Measurements from ENCODE around the gene SH2B2.

Gene SH2B2

GRCh38 chr7:102251531-102252365 lies 34.9 kb upstream of the SH2B2 start:
- TF ChIP-seq CTCF (IDR thresholded peaks at IDR 0.05; ENCODE audit: low read depth, low read length, missing control alignments) = no peak
- in situ Hi-C loops (cut with HindIII; ENCODE audit: low sequenced_read_pairs) = no loop called here
- DNase-seq (ENCODE audit: low read depth) = no peak
- H3K4me3 ChIP-seq (ENCODE audit: low read depth, low read length) = no peak overlapping the region

- no peak for TF ChIP-seq CTCF (IDR thresholded peaks at IDR 0.05; ENCODE audit: low read depth, low read length, missing control alignments)
- in situ Hi-C loops (cut with HindIII; ENCODE audit: low sequenced_read_pairs) = no loop called here
- no peak overlapping the region for H3K4me3 ChIP-seq (ENCODE audit: low read depth, low read length)
- DNase-seq (ENCODE audit: low read depth) = no peak
Measured at GRCh38 chr7:102252366-102252982, 34.2 kb upstream of the SH2B2 start.

- in situ Hi-C loops (cut with HindIII; ENCODE audit: low sequenced_read_pairs) = no loop called here
- no peak for TF ChIP-seq CTCF (IDR thresholded peaks at IDR 0.05; ENCODE audit: low read depth, low read length, missing control alignments)
- no peak for DNase-seq (ENCODE audit: low read depth)
- H3K4me3 ChIP-seq (ENCODE audit: low read depth, low read length) = no peak overlapping the region
Measured at GRCh38 chr7:102253066-102253972, 33.3 kb upstream of the SH2B2 start.

GRCh38 chr7:102253973-102254370 lies 32.7 kb upstream of the SH2B2 start:
- DNase-seq (ENCODE audit: low read depth) = no peak
- no peak overlapping the region for H3K4me3 ChIP-seq (ENCODE audit: low read depth, low read length)
- TF ChIP-seq CTCF (IDR thresholded peaks at IDR 0.05; ENCODE audit: low read depth, low read length, missing control alignments) = no peak
- in situ Hi-C loops (cut with HindIII; ENCODE audit: low sequenced_read_pairs) = no loop called here

- no peak overlapping the region for H3K4me3 ChIP-seq (ENCODE audit: low read depth, low read length)
- DNase-seq (ENCODE audit: low read depth) = no peak
- TF ChIP-seq CTCF (IDR thresholded peaks at IDR 0.05; ENCODE audit: low read depth, low read length, missing control alignments) = no peak
- in situ Hi-C loops (cut with HindIII; ENCODE audit: low sequenced_read_pairs) = no loop called here
Measured at GRCh38 chr7:102254521-102254920, 32.1 kb upstream of the SH2B2 start.

GRCh38 chr7:102255501-102255900 lies 31.2 kb upstream of the SH2B2 start:
- H3K4me3 ChIP-seq (ENCODE audit: low read depth, low read length) = no peak overlapping the region
- in situ Hi-C loops (cut with HindIII; ENCODE audit: low sequenced_read_pairs) = no loop called here
- no peak for TF ChIP-seq CTCF (IDR thresholded peaks at IDR 0.05; ENCODE audit: low read depth, low read length, missing control alignments)
- no peak for DNase-seq (ENCODE audit: low read depth)

All from astrocyte of the cerebellum (primary cell).